HG03575 (cell line): ENCODE results near the gene ANAPC16.
"Not testable (repeated sequence)": the region's sequence is repeated elsewhere in the genome, so short reads cannot be mapped to it uniquely, and the experiment has no call there.

ENCODE experiments used
- ATAC-seq: cut with Tn5 transposase; IDR thresholded peaks from one replicate; pipeline ENCODE4 v1.9.1; 2021; ENCODE audit not compliant: unreplicated experiment, insufficient number of reproducible peaks, low FRiP score; ENCODE audit errors: extremely low read depth

The ANAPC16 gene

DNA sequence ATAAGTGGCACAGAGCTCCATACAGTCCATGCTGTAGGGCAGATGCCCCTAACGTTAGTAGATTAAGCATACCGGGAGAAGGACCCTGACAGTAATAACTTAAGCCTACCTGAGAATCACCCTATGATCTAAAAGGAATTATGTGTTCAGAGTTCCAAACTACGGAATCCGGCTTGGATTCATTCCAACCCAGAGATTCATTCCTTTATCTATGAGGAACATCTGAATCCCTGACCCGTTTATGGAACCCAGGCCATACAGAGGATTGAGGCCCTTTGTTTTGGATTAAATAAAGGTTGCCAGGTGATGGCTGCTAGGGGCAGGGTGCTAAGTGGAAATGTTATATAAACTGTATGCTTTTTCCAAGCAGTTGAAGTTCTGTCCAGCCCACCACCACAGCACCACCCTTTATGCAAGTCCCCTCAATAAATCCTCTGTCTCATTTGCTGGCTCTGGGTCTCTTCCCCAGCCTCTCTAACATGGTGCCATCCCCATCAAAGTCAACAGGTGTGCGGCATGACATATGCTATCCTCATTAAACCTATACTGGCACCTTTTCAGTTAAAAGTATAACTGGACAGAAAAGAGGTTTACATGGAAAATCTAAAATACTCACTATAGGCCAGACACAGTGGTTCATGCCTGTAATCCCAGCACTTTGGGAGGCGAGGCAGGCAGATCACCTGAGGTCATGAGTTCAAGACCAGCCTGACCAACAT lies 9.1 kb upstream of the ANAPC16 start:
- no peak for ATAC-seq

DNA sequence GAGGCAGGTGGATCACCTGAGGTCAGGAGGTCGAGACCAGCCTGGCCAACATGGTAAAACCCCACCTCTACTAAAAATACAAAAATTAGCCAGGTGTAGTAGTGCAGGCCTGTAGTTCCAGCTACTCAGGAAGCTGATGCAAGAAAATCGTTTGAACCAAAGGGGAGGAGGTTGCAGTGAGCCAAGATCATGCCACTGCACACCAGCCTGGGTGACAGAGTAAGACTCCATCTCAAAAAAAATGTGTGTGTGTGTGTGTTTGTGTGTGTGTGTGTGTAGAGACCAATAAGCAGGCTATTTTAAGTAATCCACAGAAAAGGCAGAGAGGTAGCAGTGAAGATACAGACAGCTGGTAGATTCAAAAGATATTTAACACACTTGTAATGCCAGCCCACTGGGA lies 7.3 kb upstream of the ANAPC16 start:
- not testable (repeated sequence) for ATAC-seq

DNA sequence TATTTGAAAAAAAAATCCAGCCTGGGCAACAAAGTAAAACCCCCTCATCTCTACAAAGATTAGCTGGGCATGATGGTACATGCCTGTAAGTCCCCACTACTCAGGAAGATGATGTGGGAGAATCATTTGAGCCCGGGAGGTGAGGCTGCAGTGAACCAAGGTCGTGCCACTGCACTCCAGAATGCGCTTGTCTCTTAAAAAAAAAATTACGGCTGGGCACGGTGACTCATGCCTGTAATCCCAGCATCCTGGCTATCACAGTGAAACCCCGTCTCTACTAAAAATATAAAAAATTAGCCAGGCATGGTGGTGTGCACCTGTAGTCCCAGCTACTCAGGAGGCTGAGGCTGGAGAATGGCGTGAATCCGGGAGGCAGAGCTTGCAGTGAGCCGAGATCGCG lies 4.4 kb upstream of the ANAPC16 start:
- ATAC-seq, result not testable (repeated sequence)

DNA sequence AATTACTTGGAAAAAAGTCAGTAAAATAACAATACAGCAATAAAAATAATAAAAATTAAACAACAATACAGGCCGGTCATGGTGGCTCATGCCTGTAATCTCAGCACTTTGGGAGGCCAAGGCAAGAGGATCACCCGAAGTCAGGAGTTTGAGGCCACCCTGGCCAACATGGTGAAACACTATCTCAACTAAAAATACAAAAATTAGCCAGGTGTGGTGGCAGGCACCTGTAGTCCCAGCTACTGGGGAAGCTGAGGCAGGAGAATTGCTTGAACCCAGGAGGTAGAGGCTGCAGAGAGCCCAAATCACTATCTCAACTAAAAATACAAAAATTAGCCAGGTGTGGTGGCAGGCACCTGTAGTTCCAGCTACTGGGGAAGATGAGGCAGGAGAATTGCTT lies 4.0 kb upstream of the ANAPC16 start:
- ATAC-seq, result not testable (repeated sequence)

DNA sequence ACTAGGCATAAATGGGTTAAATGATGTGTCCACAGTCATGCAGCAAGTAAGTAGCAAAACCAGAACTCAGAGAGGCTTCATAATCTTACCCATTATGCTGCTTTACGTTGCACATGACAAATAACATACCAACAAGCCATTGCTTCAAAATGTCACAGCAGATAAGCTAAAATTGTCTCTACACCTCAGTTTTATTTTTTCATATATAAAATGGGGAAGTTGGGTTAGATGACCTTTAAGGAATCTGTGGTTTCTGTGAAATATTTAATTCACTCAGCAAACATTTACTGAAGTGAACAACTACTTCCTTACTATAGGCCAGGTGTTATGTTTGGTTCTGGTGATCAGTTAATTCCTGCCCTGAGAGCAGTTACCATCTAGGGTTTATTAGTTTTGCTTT lies 2.5 kb downstream of the ANAPC16 start:
- ATAC-seq, result no peak

DNA sequence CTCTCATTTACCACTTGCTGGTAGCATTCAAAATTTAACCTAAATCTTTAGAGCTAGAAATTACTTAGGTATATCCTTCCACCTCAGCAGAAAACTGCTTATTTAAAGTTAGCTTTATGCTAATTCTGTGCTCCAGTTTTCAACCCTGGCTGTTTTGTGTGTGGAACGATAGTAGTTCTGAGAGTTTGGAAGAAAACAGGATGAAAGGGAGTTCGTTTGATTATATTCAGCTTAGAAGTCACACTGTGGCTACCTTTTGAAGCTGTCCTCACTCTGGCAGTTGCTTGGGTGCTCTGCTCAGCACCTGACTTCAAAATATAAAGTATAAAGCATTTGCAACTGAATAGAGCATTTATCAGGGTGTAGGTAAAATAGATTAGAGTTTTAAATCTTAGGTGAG lies 2.9 kb downstream of the ANAPC16 start:
- ATAC-seq, result no peak

DNA sequence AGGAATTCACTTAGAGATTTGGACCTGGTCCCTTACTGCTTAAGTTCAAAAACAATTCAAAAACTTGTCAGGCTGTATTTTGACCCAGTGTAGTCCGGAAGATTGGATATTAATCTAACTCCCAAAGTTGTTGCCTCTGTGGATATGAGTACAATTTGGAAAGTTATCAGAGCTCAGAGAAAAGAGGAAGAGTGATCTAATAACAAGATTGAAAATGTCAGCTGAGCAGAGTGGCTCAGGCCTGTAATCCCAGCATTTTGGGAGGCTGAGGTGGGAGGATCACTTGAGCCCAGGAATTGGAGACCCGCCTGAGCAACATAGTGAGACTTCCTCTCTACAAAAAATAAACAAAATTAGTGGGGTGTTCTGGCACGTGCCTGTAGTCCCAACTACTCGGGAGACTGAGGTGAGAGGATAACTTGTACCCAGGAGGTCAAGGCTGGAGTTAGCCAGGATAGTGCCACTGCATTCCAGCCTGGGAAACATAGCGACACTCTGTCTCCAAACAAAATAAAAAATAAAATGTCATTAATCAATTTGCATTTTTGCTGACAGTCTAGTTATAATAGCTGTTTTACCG lies 3.5 kb downstream of the ANAPC16 start:
- ATAC-seq, result no peak

DNA sequence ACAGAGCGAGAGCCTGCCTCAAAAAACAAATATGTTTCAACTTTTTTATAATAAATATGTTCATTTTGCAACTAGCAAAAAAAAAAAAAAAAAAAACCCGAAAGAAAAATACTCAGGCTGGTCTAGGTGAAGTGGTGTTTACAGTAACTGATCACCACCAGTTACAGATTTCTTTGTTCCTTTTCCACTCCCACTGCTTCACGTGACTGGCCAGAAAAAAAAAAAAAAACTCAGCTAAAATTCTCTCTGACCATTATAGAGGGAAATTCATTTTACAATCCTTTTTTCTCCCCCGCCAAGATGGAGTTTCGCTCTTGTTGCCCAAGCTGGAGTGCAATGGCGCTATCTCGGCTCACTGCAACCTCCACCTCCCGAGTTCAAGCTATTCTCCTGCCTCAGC lies 4.8 kb downstream of the ANAPC16 start:
- no peak for ATAC-seq

DNA sequence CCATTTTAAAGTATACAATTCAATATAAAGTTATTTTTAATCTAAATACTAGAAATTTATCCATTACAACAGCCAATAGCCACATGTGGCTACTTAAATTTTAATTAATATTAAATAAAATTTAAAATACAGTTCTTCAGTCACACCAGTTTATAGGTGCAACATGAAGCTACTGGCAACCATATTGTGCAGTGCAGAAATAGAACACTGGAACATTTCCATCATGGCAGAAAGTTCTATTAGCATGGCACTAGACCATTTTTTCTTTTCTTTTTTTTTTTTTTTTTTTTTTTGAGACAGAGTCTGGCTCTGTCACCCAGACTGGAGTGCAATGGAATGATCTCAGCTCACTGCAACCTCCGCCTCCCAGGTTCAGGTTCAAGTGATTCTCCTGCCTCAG lies 5.5 kb downstream of the ANAPC16 start:
- no peak for ATAC-seq

DNA sequence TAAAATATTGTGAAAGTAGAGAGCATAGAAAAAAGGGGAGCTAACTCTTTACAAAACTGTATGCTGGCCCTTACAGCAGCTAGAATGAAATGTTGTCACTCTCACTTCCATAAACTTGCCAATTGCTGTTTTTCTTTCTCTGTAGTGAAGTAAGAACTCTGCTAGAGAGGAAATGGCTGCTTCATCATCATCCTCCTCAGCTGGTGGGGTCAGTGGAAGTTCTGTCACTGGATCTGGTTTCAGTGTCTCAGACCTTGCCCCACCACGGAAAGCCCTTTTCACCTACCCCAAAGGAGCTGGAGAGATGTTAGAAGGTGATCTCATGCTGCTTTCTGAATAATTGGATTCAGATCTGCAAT lies 7.9 kb downstream of the ANAPC16 start:
- no peak for ATAC-seq

DNA sequence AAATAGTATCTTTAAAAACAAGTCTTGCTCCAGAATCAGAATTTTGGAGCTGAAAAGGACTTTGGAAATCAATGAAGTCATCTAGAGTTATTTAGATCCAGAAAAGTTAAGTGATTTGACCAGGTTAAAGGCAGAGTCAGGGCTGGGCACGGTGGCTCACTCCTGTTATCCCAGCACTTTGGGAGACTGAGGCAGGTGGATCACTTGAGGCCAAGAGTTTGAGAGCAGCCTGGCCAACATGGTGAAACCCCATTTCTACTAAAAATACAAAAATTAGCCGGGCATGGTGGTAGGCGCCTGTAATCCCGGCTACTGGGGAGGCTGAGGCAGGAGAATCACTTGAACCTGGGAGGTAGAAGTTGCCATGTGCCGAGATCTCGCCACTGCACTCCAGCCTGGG lies 8.4 kb downstream of the ANAPC16 start:
- ATAC-seq, result not testable (repeated sequence)

DNA sequence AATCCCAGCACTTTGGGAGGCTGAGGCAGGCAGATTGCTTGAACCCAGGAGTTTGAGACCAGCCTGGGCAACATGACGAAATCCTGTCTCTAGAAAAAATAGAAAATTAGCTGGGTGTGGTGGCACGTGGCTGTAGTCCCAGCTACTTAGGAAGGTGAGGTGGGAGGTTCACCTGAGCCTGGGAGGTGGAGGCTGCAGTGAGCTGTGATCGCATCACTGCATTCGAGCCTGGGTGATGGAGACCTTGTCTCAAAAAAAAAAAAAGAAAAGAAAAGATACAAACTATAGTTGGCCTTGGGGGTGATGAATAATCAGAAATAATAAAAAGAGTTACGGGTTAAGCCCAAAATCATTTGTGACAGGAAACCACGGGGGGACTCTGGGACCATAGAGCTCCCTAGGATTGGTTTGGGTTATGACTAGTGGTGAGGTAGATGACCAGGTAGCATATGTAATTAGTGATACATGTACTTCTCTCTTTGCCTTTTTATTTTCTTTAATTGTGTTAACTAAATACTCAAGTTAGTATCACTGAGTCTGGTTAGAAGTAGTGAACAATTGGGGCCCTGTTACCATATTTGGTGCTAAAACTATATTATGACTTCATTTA lies 10.7 kb downstream of the ANAPC16 start:
- ATAC-seq, result no peak

DNA sequence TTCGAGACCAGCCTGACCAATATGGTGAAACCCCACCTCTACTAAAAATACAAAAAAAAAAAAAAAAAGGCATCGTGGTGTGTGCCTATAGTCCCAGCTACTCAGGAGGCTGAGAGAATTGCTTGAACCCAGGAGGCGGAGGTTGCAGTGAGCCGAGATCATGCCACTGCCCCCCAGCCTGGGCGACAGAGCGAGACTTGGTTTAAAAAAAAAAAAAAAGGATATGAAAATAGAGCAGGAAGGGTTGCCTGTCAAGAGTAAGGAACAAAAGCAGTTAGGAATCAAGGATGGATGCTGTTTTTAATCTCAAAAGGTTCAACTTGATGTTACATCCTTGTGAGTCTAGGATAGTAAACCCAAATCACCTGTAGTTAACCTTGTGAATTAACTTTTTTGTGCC lies 12.0 kb downstream of the ANAPC16 start:
- ATAC-seq, result no peak

DNA sequence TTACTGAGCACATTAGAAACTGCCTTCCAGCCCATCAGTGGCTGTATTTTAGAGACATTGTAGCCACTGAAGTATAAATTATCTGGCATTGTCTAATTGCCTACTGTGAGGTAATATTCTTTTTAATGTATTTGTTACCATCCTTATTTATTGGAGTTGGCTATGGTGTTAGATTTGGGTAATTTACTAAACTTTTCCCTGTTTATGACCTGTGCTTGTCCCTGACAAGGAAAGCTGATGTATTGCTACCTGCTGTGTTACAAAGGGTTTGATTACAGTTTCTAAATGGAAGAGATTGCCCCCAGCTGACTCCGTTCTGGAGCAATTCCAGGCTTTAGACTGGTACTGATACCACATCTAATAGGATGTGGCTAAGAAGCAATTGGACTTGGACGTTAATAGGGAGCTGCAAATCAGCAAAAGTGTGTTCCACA lies 12.5 kb downstream of the ANAPC16 start:
- no peak for ATAC-seq

DNA sequence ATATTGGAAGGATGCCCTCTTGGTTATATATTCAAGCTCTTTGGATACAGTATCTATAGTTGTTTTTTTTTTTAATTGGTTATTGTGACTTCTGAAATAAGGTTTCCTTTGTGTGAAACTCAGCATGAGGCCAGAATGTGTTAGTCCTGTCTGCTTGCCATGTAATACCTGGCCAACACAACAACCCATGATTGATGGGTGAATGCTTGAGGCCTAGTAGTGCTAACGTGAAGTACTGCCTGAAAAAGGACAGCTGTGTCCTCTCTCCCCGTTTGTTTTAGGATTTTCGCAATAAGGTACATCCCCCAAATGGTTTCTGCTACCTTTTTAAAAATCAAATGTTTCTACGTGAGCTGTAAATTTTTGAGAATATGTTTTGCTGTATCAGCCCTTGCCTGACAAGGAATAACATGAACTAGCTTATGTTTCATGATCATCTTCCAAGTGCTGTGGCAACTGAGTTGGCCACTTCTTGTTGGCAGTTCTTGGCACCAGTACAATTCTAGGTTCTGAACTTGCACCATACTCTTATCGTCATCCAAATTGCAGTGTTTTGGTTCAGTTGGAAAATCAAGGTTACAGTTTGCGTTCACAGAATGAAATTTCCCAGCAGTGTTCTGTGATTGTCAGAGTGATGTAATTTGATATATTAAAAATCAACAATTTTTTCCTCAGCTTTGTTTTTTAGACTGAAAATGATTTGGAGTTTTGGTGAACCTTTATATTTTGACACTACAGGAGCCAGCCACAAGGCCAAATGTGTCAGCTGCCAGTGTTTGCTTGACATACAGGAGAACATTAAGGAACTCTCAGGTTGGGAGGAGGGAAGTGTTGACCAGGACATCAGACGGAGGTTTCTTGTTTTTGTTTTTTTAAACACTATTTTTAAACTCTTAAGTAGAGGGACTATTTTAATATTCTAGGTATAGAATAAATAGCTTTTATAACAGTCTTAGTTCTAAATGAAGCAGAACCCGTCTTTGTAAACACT lies 13.7 kb downstream of the ANAPC16 start:
- ATAC-seq, result no peak

DNA sequence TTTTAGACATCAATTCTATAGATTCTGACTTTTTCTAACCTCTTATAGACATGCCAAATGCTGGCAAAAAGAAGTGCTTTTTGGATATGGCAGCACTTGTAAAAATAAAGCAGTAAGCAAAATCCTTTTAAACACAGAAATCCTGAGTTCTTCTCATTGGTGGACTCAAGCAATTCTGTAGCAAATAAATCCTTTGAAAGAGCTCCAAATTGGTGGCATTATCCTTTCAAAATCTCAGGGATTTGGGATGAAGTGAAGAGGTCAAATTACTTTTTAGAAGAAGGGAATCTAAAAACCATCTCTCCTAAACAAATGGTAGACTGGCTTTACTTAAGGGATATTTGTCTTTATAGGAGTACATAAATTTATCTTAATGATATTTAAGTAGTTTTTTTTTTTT lies 17.8 kb downstream of the ANAPC16 start:
- ATAC-seq, result no peak

DNA sequence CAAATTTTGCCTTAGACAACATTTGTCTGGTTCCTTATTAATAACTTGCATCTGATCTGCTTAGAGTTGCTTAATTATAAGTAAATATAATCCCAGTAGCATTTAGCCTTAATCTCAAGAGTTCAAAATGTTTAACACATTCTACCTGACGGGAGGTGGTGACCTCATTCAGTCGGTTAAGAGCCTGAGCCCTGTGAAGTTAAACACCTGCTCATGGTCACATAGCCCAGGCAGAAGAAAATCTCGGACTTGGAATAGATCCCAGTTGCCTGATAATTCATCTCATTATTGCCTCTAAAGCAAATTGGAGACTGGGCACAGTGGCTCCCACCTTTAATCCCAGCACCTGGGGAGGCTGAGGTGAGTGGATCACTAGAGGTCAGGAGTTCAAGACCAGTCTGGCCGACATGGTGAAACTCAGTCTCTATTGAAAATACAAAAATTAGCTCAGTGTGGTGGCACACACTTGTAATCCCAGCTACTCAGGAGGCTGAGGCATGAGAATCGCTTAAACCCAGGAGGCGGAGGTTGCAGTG lies 18.8 kb downstream of the ANAPC16 start:
- no peak for ATAC-seq

DNA sequence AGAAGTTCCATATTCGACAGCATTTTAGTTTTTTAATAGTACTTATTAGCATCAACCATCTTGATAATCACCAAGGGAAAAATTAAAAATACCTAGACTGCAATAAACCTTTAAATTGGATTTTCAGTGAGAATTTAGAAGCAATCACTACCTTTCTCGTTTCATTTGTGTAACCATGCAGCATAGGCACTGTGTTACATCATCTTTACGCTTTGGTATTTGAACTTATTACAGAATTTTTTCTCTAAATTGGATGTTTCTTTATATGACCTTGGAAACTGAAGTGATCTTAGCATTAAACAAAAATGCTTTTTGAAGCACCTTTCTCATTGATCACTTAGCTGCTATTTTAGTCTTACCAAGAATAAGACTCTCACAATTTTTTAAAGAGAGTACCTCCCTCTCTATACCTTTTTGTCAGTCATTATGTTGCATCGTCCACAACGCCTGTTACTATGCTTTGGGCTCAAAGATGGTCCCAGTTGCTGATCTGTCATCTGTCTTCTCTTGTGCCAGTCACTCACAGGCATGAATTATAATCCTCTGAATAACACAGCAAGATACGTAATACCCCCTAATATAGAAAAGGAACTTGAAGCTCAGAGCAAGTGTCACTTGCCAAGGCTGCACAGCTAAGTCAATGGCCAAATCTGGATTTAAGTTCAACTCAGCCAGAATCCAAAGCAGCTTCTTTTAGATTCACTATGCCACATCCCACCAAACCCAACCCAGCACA lies 19.9 kb downstream of the ANAPC16 start:
- no peak for ATAC-seq
